ENCODE measurements around the gene CRLF2.

DNA sequence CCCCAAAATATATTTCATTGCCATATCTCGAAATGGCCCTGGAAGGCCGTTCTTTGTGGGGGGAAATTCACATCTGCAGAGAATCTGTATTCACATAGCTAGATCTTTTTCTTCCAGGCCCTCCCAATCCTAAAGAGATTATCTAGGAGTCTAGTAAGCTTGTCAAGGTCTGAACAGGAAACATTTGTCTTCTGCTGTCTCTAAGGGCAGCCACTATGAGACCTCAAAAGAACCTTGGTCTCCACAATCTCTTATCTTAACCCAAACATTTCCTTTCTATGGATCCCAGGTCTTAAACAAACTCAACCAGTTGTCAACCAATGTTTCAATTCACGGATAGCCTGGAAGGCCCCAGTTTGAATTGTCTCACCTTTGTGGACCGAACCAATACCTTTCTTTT is 45.0 kb downstream of the CRLF2 start:
- TF ChIP-seq, protein P1, sequence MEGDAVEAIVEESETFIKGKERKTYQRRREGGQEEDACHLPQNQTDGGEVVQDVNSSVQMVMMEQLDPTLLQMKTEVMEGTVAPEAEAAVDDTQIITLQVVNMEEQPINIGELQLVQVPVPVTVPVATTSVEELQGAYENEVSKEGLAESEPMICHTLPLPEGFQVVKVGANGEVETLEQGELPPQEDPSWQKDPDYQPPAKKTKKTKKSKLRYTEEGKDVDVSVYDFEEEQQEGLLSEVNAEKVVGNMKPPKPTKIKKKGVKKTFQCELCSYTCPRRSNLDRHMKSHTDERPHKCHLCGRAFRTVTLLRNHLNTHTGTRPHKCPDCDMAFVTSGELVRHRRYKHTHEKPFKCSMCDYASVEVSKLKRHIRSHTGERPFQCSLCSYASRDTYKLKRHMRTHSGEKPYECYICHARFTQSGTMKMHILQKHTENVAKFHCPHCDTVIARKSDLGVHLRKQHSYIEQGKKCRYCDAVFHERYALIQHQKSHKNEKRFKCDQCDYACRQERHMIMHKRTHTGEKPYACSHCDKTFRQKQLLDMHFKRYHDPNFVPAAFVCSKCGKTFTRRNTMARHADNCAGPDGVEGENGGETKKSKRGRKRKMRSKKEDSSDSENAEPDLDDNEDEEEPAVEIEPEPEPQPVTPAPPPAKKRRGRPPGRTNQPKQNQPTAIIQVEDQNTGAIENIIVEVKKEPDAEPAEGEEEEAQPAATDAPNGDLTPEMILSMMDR (IDR thresholded peaks at IDR 0.05; ENCODE audit: low read depth, low read length, missing input control), result no peak
- TF ChIP-seq, protein P2, sequence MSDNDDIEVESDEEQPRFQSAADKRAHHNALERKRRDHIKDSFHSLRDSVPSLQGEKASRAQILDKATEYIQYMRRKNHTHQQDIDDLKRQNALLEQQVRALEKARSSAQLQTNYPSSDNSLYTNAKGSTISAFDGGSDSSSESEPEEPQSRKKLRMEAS (IDR thresholded peaks at IDR 0.05), result no peak
- TF ChIP-seq YY1 (IDR thresholded peaks at IDR 0.05) (no peak), JUND (IDR thresholded peaks at IDR 0.05) (no peak), FOXA1 (IDR thresholded peaks at IDR 0.05) (no peak), GABPA (IDR thresholded peaks at IDR 0.05 in 1 of 2, conservative IDR thresholded peaks at IDR 0.05 in 1 of 2) (no peak)
- TF ChIP-seq, protein P3, sequence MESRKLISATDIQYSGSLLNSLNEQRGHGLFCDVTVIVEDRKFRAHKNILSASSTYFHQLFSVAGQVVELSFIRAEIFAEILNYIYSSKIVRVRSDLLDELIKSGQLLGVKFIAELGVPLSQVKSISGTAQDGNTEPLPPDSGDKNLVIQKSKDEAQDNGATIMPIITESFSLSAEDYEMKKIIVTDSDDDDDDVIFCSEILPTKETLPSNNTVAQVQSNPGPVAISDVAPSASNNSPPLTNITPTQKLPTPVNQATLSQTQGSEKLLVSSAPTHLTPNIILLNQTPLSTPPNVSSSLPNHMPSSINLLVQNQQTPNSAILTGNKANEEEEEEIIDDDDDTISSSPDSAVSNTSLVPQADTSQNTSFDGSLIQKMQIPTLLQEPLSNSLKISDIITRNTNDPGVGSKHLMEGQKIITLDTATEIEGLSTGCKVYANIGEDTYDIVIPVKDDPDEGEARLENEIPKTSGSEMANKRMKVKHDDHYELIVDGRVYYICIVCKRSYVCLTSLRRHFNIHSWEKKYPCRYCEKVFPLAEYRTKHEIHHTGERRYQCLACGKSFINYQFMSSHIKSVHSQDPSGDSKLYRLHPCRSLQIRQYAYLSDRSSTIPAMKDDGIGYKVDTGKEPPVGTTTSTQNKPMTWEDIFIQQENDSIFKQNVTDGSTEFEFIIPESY (IDR thresholded peaks at IDR 0.05), result no peak
